Measurements from ENCODE around the gene PPFIBP1. TPM values are rescaled to one million over a fixed set of nuclear protein-coding genes. Genes with fewer than 3 reads are reported as not detected.

PPFIBP1 gene
- total and polyA plus RNA-seq, 2 of the 8 experiments (the other 6 are each of a cell fraction or from before 2014, with no cell fraction given), result 7.7 to 31.3 TPM

- Histone ChIP-seq H3K36me3 (ENCODE audit: control insufficient read depth in 2 of 4, insufficient read depth in 4 of 4, low read length in 3 of 4) (no peaks in the 10 kb centered on the region), H2BK5ac (ENCODE audit: low read depth, low read length) (no peak overlapping the region), H3K27ac (ENCODE audit: low read depth, low read length) (no peak overlapping the region), H3K4me2 (ENCODE audit: insufficient read depth in 1 of 2, low read depth in 2 of 2, low read length in 2 of 2) (no peak overlapping the region), H3K79me2 (ENCODE audit: control insufficient read depth in 1 of 2, insufficient read depth in 2 of 2, low read length in 2 of 2) (peaks cover 0 to 33% of the 10 kb centered on the region in 2 experiments; a peak in 3 of 4 replicates), H2BK120ac (replicated peaks; ENCODE audit: low read depth, low read length) (no peak overlapping the region), H4K8ac (ENCODE audit: extremely low read depth, insufficient read depth, low read length) (no peak overlapping the region), H4K20me1 (replicated peaks in 1 of 2; ENCODE audit: control insufficient read depth in 1 of 2, insufficient read depth in 2 of 2, low read length in 2 of 2) (no peaks in the 10 kb centered on the region), H3K18ac (ENCODE audit: extremely low read depth, low read length) (no peak overlapping the region), H2AFZ (ENCODE audit: low read length) (no peak overlapping the region), H4K91ac (replicated peaks; ENCODE audit: insufficient read length, low read length) (no peak overlapping the region), H3K14ac (ENCODE audit: insufficient read length) (no peak overlapping the region), H3K56ac (replicated peaks; ENCODE audit: insufficient read length, low read depth, low read length) (no peak overlapping the region), H3K27me3 (replicated peaks in 1 of 4; ENCODE audit: control insufficient read depth in 3 of 4, extremely low read depth in 1 of 4, insufficient read depth in 3 of 4, low read length in 3 of 4) (no peaks in the 10 kb centered on the region), H2AK5ac (ENCODE audit: low read depth, low read length) (no peak overlapping the region), H3K9ac (replicated peaks in 1 of 4; ENCODE audit: extremely low read depth in 1 of 4, low read depth in 3 of 4, low read length in 3 of 4) (no peak overlapping the region), H2BK12ac (ENCODE audit: low read depth, low read length) (no peak overlapping the region), H3K4me3 (ENCODE audit: extremely low read depth in 1 of 4, insufficient read depth in 2 of 4, low read depth in 3 of 4, low read length in 4 of 4) (no peak overlapping the region), H3K9me3 (ENCODE audit: insufficient read depth in 2 of 2, low read depth in 1 of 2, low read length in 1 of 2) (no peaks in the 10 kb centered on the region), H3K79me1 (ENCODE audit: low read depth, low read length) (peaks cover 5% of the 10 kb centered on the region; the same call in 1 of the 2 replicates), H4K5ac (ENCODE audit: insufficient read length, low read depth, low read length) (no peak overlapping the region), H3K23me2 (ENCODE audit: low read depth, low read length) (no peaks in the 10 kb centered on the region), H3K23ac (ENCODE audit: insufficient read length) (no peak overlapping the region), H3K4ac (replicated peaks; ENCODE audit: insufficient read length, low read depth, low read length) (no peak overlapping the region), H2BK15ac (ENCODE audit: low read length) (no peak overlapping the region), H3K4me1 (replicated peaks in 1 of 4; ENCODE audit: control insufficient read depth in 3 of 4, insufficient read depth in 4 of 4, low read length in 3 of 4) (peaks cover 0 to 8% (median 2%) of the 10 kb centered on the region in 4 experiments; a peak in 2 of 7 replicates), H2BK20ac (ENCODE audit: low read length) (no peak overlapping the region)
- FAIRE-seq, result no peak
- ChIA-PET CTCF (ENCODE audit: partially characterized antibody) (no interaction called here), POLR2A (ENCODE audit: partially characterized antibody) (interaction anchor here (0.6 kb wide), 1 partner anchor 586 kb away, joined by 4 read pairs; no protein-coding TSS in a partner anchor)
- no peak for DNase-seq (ENCODE audit: low read depth in 1 of 2, low spot score in 2 of 2)
- 100% methylated on average over 1 of the region's 1 CpG; no CpG with 5 or more reads in 1 of the 2 experiments for WGBS, 2 experiments (ENCODE audit: extremely low coverage in 1 of 2, insufficient coverage in 1 of 2, insufficient read length in 1 of 2, insufficient replicate concordance in 2 of 2, low coverage in 1 of 2, low lambda C conversion rate in 2 of 2, missing lambda C conversion rate in 1 of 2)
- TF ChIP-seq JUN (IDR thresholded peaks at IDR 0.05; ENCODE audit: low read depth, low read length) (no peak), ATF2 (IDR thresholded peaks at IDR 0.05; ENCODE audit: low read length) (no peak), TEAD4 (IDR thresholded peaks at IDR 0.05; ENCODE audit: low read depth, low read length) (no peak), HDAC6 (IDR thresholded peaks at IDR 0.05; ENCODE audit: low read depth, low read length) (no peak), SUZ12 (IDR thresholded peaks at IDR 0.05; ENCODE audit: low read length) (no peak), SP1 (IDR thresholded peaks at IDR 0.05; ENCODE audit: low read depth, low read length) (no peak), POU5F1 (IDR thresholded peaks at IDR 0.05; ENCODE audit: low read depth, low read length) (no peak), SIRT6 (IDR thresholded peaks at IDR 0.05; ENCODE audit: low read length) (no peak), POLR2A (IDR thresholded peaks at IDR 0.05; ENCODE audit: control extremely low read depth in 1 of 2, low read depth in 2 of 2, low read length in 2 of 2) (no peak), E2F6 (IDR thresholded peaks at IDR 0.05) (no peak), ASH2L (IDR thresholded peaks at IDR 0.05; ENCODE audit: low read length) (no peak), CTBP2 (IDR thresholded peaks at IDR 0.05; ENCODE audit: borderline replicate concordance, insufficient read depth, insufficient read length, low read length) (no peak), CEBPB (IDR thresholded peaks at IDR 0.05; ENCODE audit: low read depth, low read length) (no peak)
These were observed 10.8 kb downstream of the PPFIBP1 start for GRCh38 chr12:27534765-27535161.

Data from H1 (cell line).